NB4 (cell line): ENCODE results near the gene CDH13.

ENCODE experiments used
- CTCF ChIP-seq: IDR thresholded peaks from one replicate; pipeline ENCODE4 v1.5.1; 2012; ENCODE audit warnings: low read depth, low read length
- MYC ChIP-seq: IDR thresholded peaks from 2 replicates; pipeline ENCODE4 v1.6.1; 2011; ENCODE audit warnings: low read depth, low read length
- POLR2A ChIP-seq: IDR thresholded peaks from 2 replicates; pipeline ENCODE4 v1.6.1; 2011; ENCODE audit warnings: mild to moderate bottlenecking; ENCODE audit not compliant: insufficient read length; ENCODE audit errors: extremely low read depth

GRCh38 chr16:83136924-83137323 is 510.2 kb downstream of the CDH13 start:
- no peak for TF ChIP-seq POLR2A
- TF ChIP-seq CTCF: no peak
- TF ChIP-seq MYC: no peak
